Activated T-helper 2 cell treated with anti-CD3 and anti-CD28 coated beads, Interferon-gamma antibody, Interleukin-2, Interleukin-4, amounts not matched to agents 10 μg/mL and 5 μg/mL and 100 μg/mL, durations not matched to agents 14 hours and 24 hours and 36 hours (primary cell): ENCODE results near the gene TM7SF3. TPM values are rescaled to one million over a fixed set of nuclear protein-coding genes. Genes with fewer than 3 reads are reported as not detected.

Experiments
- DNase-seq: peaks from one replicate; pipeline ENCODE4 v3.0.0; 2021; ENCODE audit warnings: low spot score
- H3K27ac Mint-ChIP-seq: one replicate; pipeline ENCODE4 v1.8.0; 2021; ENCODE audit warnings: mixed read lengths
- H3K27me3 Mint-ChIP-seq: one replicate; pipeline ENCODE4 v1.8.0; 2021; ENCODE audit warnings: low read depth, mixed read lengths
- H3K36me3 Mint-ChIP-seq: one replicate; pipeline ENCODE4 v1.8.0; 2021; ENCODE audit warnings: low read depth, mixed read lengths
- H3K4me1 Mint-ChIP-seq: one replicate; pipeline ENCODE4 v1.8.0; 2021; ENCODE audit warnings: low read depth, mixed read lengths
- H3K4me3 Mint-ChIP-seq: one replicate; pipeline ENCODE4 v1.8.0; 2021; ENCODE audit warnings: low read depth, mild to moderate bottlenecking, moderate library complexity, mixed read lengths
- H3K9me3 Mint-ChIP-seq: one replicate; pipeline ENCODE4 v1.8.0; 2021; ENCODE audit warnings: mixed read lengths
- intact Hi-C: fragments of 100-400 bp; cut with micrococcal nuclease; formaldehyde crosslinking; loops from one replicate; pipeline ENCODE4 v1.15.1; 2023
- total RNA-seq: library from RNA; stranded (reverse); gene quantifications from 2 replicates; pipeline ENCODE4 v1.2.3, GENCODE V29; 2022

The TM7SF3 gene
- total RNA-seq, 1 donor from 2014 or later: 46.7 TPM

GRCh38 chr12:26936559-26937442, 77.4 kb downstream of the TM7SF3 start:
- H3K9me3 Mint-ChIP-seq: no peaks in the 10 kb centered on the region
- H3K4me3 Mint-ChIP-seq: peak overlapping the region; percentile 94
- no peaks in the 10 kb centered on the region for H3K27me3 Mint-ChIP-seq
- H3K36me3 Mint-ChIP-seq: peaks cover 40% of the 10 kb centered on the region
- DNase-seq: no peak
- intact Hi-C loops: loop anchor here (5.0 to 10.0 kb wide), 3 partner anchors 190 to 308 kb away; partner anchors contain the start of gene STK38L
- H3K4me1 Mint-ChIP-seq: peaks cover 62% of the 10 kb centered on the region
- H3K27ac Mint-ChIP-seq: peak overlapping the region; percentile 94

- H3K27ac Mint-ChIP-seq: peak overlapping the region; percentile 59
- H3K36me3 Mint-ChIP-seq: peaks cover 41% of the 10 kb centered on the region
- peaks cover 55% of the 10 kb centered on the region for H3K4me1 Mint-ChIP-seq
- peak overlapping the region; percentile 94 for H3K4me3 Mint-ChIP-seq
- intact Hi-C loops: loop anchor here (5.0 to 10.0 kb wide), 3 partner anchors 189 to 309 kb away; partner anchors contain the start of gene STK38L
- DNase-seq: no peak
- H3K27me3 Mint-ChIP-seq: no peaks in the 10 kb centered on the region
- H3K9me3 Mint-ChIP-seq: no peaks in the 10 kb centered on the region
These were observed 78.4 kb downstream of the TM7SF3 start for GRCh38 chr12:26935636-26936378.

- H3K36me3 Mint-ChIP-seq: peaks cover 74% of the 10 kb centered on the region
- no peak for DNase-seq
- peaks cover 34% of the 10 kb centered on the region for H3K4me1 Mint-ChIP-seq
- no peaks in the 10 kb centered on the region for H3K27me3 Mint-ChIP-seq
- no peaks in the 10 kb centered on the region for H3K9me3 Mint-ChIP-seq
- no peak overlapping the region for H3K27ac Mint-ChIP-seq
- H3K4me3 Mint-ChIP-seq: no peak overlapping the region
- intact Hi-C loops: no loop called here
These were observed 84.6 kb downstream of the TM7SF3 start for GRCh38 chr12:26929590-26929989.

- Mint-ChIP-seq H3K4me3 (no peak overlapping the region), H3K36me3 (peaks cover 71% of the 10 kb centered on the region), H3K27ac (no peak overlapping the region), H3K9me3 (no peaks in the 10 kb centered on the region), H3K4me1 (peaks cover 30% of the 10 kb centered on the region), H3K27me3 (no peaks in the 10 kb centered on the region)
- intact Hi-C loops: no loop called here
- DNase-seq: no peak
These were observed 85.5 kb downstream of the TM7SF3 start for GRCh38 chr12:26928661-26929060.

Other genes with a start within 250 kb of the TM7SF3 start
- 49.3 and 49.6 TPM in 2 replicates for gene ITPR2, start 181.2 kb downstream of the TM7SF3 start, total RNA-seq
- 54.4 and 65.7 TPM in 2 replicates for gene INTS13, start 76.4 kb downstream of the TM7SF3 start, total RNA-seq
- 48.4 and 49.0 TPM in 2 replicates for gene FGFR1OP2, start 75.9 kb downstream of the TM7SF3 start, total RNA-seq
- gene MED21, start 8.2 kb upstream of the TM7SF3 start, total RNA-seq: 33.8 and 35.9 TPM in 2 replicates
- gene C12orf71, start 68.2 kb upstream of the TM7SF3 start, total RNA-seq: not detected in 2 replicates
- gene STK38L, start 229.9 kb upstream of the TM7SF3 start, total RNA-seq: 23.4 and 24.2 TPM in 2 replicates